GM10266 (cell line): ENCODE results near the gene KCNQ5.
"Not testable (repeated sequence)": the region's sequence is repeated elsewhere in the genome, so short reads cannot be mapped to it uniquely, and the experiment has no call there.

Source experiments
- DNase-seq: peaks from one replicate; pipeline ENCODE4 v3.0.0; 2012; ENCODE audit errors: extremely low spot score
- CTCF ChIP-seq: IDR thresholded peaks from 2 replicates; pipeline ENCODE4 v1.5.1; 2012; ENCODE audit warnings: mild to moderate bottlenecking, low read depth; ENCODE audit not compliant: control insufficient read depth, insufficient read depth; ENCODE audit errors: missing control alignments

The KCNQ5 gene

DNA sequence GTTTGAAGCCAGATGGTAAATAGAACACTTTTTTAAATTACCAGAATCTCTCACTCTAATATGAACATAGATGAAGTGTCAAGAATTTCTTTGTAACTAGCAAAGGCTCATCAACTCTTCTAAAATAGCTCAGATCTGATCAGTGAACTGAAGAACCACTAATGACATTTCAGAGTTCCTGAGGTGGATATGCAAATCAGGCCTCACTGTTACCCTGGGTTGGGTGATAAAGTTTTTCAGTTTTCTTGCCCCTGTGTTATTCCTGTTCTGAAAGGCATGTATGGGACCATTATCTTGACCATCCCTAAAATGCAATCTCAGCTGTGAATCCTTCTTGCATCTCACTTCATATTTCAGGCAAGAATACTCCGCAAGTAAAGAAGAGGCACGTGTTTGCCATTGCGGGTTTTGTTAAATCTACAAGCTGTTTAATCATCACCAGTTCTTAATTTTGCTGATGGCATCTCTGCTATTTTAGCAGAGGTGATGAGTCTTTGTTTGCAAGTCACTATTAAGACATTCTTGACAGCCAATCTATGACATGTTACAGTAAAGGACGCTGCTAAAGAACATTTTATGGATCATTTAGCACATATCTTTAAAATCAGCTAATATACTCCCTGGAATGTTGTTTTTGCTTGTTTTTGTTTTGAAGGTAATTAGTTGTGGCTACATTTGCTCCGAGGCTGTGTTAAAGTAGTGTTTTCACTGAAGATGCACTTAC is 555.5 kb downstream of the KCNQ5 start:
- TF ChIP-seq CTCF: no peak
- DNase-seq: no peak

DNA sequence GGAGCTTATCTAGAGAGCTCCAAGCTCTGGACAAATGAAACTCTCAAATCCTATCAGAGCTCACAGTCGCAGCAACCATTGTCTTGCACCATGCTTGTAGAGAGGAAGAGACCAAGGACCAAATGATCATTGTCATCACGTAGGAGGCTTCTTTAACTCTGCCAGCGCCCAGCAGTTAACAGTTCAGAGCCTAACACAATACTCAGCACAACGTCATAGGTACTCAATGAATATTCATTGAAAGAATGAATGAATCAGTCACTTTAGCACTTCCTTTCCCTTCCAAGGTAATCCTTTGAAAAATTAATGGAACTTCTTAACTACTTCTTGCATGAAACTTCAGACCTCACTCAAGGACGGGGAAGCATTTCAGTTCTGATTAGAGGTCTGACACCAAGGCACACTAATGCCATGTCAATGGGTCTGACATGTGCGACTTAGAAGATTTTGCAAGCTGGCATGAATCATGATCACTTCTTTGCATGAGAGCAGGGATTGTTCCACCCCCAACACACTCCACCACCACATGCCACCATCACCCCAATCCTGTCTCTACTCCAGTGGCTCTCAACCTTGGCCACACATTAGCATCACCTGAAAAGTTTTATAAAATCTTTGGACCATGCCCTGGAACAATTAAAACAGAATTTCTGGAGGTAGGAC is 558.3 kb downstream of the KCNQ5 start:
- TF ChIP-seq CTCF: no peak
- DNase-seq: no peak

- TF ChIP-seq CTCF: peak; percentile 82
- peak; percentile 61 for DNase-seq
Measured at GRCh38 chr6:73180763-73181619, 559.1 kb downstream of the KCNQ5 start.

DNA sequence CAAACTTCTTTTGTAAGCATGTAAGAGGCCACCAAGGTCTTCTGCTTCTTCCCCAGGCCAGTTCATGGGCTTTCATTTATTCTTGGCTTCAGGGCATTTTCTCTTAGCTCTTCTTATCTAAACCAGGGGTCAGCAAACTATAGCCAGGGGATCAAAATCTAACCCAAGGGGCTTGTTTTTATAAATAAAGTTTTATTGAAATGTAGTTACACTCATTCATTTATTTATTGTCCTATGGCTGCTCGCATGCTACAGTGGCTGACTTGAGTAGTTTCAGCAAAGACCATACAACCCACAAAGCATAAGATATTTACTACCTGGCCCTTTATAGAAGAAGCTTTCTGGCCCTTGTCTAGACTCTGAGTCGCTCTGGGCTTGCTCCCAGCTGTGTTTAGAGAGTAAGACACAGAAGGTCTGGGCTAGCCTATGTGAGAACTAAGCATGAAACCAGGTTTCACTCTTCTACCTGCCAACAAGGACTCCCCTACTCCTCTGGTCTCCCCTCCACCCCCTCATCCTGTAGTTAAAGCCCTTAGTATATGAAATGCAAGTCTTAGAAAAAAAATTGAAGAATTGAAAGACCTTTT is 560.2 kb downstream of the KCNQ5 start:
- DNase-seq: no peak
- no peak for TF ChIP-seq CTCF

DNA sequence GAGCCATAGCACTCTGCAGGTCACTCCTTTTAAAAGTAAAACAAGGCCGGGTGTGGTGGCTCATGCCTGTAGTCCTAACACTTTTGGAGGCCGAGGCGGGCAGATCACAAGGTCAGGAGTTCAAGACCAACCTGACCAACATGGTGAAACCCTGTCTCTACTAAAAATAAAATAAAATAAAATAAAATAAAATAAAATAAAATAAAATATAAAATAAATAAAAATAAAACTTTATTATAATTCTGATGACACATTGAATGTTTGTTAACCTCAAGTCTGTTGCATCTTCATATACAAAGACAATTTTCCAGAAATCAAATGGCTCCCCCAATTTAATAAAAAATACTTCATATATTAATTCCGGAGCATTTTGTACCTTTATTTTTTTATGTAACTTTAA is 571.4 kb downstream of the KCNQ5 start:
- not testable (repeated sequence) for DNase-seq

GRCh38 chr6:73194744-73195143 is 572.9 kb downstream of the KCNQ5 start:
- no peak for DNase-seq
- no peak for TF ChIP-seq CTCF

DNA sequence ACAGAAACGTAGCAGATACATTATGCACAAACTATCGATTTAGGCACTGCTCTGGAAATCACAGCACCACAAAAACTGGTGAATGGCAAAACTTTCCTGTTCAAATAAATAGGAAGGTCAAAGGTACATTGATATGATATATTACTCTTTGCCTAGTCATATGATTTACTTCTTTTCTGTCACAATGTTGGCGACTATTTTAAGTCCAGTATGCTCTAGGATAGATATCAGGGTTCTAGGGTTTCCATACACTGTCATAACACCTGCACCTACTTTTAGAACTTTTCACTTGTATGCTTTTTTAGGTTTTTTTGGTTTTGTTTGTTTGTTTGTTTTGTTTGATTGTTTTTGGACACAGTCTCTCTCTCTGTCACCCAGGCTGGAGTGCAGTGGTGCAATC is 578.4 kb downstream of the KCNQ5 start:
- no peak for TF ChIP-seq CTCF

More for the DNA sequence above, 578.4 kb downstream of the KCNQ5 start:
- no peak for DNase-seq
